ENCODE measurements around the gene CDKN2C.

Gene CDKN2C

DNA sequence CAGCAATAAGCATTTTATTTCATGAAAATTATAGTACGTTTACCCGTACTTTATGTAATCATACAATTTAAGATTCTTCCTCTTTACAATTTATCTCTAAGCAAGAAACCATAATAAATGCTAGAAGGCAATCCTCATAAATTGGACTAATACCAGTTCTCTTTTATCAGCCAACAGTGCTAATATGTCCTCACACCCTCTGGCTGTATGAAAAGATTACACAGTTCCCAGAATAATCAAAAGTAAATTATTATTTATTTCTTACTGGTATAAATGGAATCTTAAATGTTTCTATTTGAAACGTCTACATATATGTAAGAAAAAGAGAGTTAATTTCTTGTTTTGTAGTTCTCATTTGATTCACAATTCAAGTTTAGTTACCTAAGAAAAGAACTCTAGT lies 3.1 kb upstream of the CDKN2C start:
- DNase-seq = no peak

DNA sequence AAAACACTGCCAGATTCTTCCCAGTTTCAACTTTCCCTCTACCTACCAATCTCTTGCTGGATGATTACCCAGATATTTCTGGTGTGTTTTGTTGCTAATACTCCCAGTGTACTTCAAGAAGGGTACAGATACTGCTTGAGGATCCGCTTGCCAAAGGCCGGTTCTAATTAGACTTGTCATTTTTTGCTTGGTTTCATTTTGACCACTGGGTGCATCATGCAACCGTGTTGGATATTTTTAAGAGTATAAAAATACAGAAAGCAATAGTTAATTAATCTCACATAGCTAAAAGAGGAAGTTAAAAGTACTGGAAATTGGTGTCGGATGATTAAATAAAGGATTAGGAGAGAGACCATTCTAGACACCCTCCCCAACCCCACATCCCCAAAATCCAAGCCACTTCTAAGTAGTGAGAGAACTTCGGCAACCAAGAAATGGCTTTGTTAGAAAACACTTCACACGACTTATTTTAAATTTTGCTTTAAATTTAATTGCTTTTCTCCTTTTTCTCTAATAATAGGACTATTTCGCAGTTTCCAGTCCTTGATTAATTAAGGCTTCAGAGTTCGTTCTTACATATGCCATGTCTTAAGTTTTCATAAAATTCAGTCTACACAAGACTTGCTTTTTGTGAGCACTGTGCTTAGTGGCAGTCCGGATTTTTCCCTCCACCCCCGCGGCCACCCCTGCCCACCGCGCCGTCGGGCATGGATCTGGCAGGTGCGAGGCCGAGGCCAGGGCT lies 2.5 kb upstream of the CDKN2C start:
- DNase-seq = no peak

DNA sequence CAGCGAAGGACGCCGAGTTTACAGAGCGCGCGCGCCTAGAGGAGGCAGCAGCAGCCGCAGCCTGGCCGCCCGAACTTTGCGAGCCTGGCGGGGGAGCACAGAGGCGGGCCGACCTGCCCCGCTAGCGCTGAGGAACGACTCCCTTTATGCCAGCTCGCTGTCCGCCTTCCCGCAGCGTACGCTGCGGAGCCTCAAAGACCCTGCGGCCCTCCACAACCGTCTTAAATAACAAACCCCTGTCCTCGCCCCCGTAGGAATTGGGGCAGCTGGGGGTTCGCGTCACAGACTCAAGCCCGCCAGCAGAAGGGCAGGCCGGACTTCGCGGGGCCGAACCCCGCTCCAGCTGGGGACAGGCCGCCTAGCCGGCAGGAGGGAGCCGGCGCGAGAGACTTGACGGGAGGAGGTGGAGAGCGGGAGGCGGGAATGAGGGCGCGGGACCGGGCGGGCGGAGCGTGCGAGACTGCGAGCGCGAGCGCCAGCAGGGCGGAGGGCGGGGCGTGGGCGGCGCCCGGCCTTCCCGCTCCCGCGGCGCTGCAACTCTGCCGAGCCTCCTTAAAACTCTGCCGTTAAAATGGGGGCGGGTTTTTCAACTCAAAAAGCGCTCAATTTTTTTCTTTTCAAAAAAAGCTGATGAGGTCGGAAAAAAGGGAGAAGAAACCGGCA lies 1.8 kb upstream of the CDKN2C start:
- DNase-seq = peak; percentile 69

DNA sequence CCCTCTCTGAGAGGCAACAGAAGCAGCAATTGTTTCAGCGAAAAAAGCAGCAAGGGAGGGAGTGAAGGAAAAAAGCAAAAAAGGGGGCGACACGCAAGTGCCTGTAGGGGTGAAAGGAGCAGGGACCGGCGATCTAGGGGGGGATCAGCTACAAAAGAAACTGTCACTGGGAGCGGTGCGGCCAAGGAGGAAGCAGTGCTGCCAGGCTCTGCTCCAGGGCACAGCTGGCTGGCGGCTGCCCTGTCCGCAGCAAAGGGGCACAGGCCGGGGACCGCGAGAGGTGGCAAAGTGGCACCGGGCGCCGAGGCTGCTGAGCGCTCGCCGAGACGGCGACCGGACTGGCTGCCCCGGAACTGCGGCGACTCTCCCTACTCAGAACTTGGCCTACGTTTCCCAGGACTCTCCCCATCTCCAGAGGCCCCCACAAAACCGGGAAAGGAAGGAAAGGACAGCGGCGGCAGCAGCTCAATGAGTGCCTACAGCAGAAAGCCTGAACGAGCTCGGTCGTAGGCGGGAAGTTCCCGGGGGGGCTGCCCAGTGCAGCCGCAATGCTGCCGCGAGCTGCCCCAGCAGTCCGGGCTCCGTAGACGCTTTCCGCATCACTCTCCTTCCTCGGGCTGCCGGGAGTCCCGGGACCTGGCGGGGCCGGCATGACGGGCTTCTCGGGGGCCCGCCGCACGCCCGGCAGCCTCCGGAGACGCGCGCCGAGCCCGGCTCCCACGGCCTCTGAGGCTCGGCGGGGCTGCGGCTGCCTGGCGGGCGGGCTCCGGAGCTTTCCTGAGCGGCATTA lies 1.0 kb upstream of the CDKN2C start:
- peak; percentile 15 for DNase-seq

DNA sequence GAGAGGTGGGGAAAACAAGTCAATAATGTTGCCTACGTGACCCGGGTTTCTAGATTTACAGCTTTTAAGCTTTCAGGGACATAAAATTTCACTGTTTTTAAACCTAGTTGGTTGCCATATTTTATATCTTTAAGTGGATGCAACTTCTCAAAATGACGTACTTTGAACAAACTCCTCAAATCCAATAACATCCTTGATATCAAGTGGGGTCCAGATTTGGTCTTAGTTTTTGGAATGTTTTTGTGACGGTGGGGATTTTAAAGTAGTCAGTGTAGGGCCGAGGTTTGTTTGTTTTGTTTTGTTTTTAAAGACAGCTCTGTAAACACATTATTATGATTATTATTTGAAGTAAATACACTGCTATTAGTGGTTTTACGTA lies 453 bp downstream of the CDKN2C start:
- DNase-seq = no peak

DNA sequence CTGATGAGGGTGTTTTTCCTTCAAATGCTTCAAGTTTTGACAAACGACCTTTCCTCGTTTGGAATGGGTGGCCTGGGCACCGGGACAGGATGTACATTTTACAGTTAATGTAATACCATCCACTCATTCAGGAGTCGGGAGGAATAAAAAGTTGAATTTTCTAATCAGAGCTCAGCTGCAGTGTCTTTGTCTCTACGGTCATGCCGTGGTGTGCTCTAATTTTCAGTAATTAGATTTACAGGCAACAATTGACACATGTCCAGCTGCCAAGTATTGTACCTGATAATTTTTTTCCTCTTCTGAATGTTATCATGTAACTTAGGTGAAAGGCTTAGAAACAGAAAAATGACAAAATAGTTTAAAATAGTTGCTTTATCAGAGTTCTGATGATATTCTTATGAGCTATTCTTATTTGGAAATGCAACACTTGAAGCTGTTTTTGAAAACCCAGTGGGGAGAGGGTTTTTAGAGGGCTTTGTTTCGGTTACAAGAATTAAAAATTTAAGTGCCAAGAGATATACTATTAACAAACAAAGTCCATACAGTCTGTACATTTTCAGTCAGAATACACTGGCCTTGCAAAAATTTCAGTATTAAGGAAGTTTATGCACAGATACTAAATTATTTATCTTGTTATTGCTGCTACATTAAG lies 1.0 kb downstream of the CDKN2C start:
- DNase-seq = no peak

DNA sequence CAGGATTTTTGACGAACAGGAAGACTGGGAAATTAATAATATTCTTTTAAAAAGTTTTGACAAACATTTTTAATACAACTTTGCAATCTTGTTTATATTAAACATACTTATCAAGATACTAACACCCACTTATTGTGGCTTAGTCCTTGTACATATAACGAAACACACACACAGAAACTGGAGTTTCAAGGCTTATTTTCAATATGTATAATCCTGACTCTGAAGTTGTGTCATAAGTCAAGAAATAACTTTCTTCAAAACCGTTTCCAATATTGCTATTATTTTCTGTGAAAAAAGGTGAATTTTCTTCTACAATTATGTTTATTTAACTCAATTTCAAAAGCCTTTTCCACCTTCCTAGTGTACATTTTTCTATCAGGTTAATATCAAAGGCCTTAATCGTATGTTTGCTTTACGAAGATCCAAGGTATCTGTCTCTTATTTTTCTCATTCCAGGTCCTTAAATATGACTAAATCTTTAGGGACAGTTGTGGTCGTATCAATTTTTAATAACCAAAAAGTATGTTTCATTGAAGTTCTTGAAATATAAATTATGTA lies 1.8 kb downstream of the CDKN2C start:
- DNase-seq = no peak

DNA sequence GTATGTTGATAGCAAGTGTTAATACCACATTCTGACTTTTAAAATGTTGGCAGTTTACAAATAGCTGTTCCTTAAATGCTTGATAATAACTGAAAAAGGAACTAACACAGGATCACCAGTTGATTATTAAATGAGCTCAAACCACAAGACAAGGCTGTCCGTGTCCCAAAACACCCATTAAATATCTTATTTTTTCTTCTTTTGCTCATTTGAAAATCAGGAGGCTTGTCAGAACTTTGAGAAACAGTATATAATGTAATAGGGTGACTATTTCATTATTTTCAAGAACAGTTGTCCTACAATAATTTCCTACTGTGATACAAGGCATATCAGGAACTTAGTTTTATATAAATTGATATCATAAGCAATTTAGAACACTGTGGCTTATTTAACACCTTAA lies 2.7 kb downstream of the CDKN2C start:
- DNase-seq = no peak

DNA sequence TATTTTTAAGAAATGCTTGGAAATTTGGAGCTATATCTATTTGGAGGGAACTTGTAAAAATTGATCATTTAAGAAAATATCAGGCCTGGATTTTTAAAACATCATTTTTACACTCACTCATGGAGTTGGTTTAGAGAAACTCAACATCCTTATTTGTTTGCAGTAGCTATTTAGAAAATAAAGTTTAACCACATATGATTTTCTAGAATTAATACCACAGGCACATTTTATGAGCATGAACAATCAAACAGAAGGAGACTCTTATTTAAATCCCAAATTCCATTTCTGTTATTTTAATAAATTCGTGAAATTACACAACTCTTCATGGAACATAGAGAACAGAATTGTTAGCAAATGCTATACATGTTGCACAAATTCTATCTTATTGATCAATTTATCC lies 3.2 kb downstream of the CDKN2C start:
- DNase-seq = no peak

DNA sequence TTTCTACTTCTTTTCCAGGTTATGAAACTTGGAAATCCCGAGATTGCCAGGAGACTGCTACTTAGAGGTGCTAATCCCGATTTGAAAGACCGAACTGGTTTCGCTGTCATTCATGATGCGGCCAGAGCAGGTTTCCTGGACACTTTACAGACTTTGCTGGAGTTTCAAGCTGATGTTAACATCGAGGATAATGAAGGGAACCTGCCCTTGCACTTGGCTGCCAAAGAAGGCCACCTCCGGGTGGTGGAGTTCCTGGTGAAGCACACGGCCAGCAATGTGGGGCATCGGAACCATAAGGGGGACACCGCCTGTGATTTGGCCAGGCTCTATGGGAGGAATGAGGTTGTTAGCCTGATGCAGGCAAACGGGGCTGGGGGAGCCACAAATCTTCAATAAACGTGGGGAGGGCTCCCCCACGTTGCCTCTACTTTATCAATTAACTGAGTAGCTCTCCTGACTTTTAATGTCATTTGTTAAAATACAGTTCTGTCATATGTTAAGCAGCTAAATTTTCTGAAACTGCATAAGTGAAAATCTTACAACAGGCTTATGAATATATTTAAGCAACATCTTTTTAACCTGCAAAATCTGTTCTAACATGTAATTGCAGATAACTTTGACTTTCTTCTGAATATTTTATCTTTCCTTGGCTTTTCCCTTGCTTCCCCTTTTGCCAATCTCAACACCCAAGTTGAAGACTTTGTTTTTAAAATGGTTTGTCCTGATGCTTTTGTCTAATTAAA lies 4.0 kb downstream of the CDKN2C start:
- no peak for DNase-seq

DNA sequence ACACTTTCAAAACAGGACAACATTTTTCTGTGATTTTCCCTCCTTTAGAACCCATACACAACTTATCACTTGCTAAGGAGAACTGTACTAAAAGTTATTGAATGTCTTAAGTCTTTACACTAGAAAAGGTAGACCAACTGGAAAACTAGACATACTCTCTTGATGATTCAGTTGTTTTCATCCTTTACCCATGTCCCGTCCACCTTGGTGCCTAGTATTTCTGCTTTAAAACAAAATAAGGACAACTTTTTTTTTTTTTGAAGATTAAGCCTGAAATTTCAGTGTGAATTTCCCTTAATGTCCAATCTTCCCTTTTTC lies 4.5 kb downstream of the CDKN2C start:
- DNase-seq = no peak

DNA sequence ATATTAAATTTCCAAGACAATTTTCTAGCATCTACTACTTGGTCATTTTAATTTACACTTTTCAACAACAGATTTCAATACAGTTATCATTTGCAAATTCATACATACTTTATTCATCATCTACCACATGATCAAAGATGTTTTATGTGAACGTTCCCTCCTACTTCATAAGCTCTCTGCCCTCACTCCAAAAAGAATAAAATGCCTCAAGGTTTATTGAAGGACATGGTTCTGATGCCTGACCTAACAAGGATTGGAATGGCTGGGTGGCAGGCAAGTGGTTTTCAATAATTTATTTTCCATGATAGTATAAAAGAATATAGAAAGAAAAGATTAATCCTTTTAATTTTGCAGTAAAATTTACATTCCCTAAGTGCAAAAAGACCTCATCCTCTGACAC lies 5.4 kb downstream of the CDKN2C start:
- no peak for DNase-seq

DNA sequence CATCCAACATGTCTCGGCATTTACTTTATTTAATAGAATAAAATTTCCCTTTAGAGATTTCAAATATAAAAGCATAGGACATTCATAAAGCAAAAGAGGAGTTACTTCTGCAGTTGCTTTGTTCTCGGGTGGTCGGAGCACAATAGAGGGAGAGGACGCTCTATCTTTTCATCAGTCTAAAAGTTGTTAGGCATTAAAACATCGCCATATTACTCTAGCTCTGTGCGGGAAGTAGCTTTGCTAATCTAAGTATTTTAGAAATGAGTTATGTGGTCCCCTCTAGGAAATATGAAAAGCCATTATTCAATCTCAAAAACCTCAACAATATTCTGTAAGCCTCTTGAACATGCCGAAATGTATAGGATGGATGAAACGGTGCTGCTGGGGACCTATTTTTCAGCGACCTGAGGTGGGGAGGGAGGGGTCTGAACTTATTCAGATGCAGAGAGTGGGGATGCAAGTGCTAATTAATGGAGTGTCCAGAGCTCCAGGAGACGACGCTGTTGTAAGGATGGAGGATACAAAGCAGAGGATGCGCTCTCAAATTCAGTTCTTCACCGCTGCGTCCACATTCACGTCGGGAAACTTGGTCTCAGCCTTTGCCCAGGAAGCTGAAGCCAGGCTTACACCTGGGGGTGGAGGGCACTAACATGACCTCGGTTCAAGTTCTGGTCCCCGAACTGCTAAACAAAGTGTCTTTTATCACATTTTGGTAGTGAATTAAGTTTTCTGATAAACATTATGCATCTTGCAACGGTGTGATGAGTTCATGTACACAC lies 6.3 kb downstream of the CDKN2C start:
- no peak for DNase-seq

DNA sequence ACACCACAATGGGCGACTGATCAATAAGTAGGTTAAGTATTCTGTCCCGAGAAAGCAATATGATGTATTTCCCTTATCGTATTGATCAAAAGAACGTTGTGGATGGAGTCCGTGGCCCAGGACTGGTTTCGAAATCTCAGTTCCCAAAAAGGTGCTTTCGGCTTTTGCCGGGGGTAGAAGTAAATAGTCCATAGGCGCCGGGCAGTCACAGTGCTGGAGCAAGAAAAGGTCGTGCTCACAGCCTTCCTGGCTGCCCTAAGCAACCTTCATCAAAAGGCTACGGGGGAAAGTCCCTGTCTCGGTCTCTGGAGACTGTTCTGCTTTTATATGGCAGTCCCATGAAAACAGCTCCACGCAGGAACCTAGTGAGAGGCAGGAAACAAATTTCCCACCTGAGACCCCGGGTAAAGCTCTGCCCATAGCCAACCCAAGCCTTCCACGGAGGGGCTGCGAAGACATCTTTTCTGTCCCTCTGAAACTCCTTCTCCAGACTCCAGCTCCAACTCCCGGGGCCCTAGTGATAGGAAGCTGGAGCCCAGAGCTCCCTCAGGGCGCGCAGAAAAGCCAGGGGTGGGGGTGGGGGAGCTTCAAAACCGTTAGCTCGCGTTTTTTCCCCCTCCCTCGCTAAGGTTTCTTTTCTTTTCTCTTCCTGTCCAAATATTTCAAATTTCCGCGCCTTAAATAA lies 7.0 kb downstream of the CDKN2C start:
- no peak for DNase-seq

DNA sequence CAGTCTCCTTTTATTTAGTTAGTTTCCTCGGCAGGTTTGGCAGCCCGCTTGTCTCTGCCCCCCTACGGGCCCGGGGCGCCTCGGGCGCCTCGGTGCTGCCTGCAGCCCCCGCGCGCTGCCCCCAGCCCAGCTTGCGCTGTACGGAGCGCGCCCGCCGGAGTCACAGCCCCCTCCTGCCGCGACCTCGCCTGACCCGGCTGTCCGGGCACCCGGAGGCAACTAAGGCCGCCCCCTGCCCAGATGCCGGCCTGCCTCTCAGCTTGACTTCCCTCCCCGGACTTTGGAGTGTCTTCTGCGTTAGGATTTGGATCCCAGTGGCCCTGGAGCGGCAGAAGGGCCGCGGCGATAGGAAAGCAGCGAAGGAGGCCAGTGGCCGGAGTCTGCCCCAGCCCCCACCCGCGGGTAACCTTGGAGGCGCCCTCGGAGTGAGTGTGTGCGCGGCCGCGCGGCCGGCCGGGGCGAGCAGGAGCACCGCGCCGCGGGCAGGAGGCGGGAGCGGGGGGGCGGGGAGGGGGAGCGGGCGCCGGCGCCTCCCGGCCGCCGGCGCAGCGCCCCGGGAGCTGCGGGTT lies 7.6 kb downstream of the CDKN2C start:
- DNase-seq = no peak

DNA sequence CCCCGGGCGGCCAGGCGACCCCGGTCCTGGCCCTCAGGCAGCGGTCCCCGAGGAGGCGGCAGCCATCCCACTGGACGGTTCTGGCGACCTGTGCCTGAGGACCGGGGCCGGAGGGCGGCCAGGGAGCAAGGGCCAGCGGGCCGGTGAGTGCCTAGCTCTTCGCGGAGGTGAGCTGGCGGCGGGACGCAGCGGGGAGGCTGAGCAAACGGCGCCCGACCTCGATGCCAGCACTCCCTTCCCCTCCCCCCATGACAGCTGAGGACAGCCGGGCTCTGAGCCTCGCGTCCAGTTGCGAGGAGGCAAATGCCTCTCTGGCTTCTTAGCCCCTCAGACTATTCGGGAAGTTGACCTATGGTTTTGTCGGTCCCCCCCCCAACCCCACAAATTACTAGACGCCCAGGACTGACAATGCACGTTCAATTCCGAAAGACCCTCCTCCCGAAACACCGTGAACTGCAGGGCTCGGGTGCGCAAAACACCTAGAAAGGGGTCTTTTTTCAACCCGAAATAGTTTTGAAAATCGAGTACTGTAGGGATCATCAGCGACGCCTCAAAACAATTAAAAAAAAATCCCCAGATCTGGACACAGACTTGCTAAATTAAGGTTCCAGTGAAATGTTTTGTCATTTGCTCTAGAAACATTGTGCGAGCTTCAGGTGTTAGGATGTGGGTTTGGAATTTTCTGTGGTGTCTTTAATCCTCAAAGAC lies 8.3 kb downstream of the CDKN2C start:
- no peak for DNase-seq

DNA sequence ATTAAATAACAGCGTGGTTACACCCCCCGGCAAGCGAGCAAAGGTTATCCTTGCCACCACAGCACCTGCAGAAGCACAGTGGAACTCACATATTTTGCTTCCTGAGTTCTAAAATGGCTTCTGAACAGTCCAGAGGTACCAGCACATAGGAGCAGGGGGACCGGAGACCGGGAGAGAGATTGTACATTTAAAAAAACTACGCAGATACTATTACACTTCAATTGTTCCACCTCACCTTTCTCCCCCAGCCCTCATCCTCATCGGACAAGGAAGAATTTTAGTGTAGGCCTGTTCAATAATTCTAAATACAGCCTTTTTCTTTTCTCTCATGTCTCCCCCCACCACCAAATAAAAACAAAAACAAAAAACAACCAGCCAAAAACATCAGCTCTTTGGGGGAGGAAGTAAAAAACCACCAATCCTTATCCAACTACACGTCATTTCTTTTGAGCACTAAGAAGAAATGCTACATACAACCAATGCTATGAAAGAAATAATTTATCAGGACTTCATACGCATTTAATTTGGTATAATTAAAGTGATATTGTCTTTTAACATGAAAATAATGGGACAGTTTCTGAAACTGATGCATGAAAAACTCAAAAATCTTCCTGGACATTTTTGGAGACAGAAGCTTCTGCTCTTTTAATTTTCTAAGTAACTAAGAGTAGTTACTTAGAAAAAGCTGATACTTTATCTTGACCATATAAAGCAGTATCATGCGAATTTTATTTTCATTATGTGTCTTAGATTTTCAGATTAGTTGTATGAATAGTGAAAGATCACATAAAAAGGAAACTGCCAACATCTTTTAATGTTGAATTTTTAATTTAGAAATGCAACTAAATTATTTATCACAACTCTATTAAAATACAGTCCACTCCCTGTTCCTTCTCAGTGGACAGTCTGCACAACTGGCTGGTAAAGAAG lies 9.1 kb downstream of the CDKN2C start:
- no peak for DNase-seq

DNA sequence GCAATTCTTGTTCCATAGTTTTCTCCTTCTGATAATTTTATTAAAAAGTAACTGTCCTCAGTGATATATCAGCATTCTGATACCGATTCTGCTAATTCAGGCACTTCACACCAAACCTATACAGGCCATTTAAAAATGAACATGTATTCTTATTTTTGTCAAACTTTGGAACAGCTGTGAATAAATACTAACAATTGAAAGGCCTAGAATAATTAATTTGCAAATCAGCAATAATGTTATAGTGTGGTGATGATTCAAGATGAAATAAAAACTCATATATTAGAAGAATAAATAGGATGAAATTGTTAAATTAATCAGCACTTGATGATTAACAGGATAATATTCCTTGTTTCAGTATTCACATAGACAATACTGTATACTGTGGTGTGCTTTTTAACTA lies 9.9 kb downstream of the CDKN2C start:
- DNase-seq = no peak

DNA sequence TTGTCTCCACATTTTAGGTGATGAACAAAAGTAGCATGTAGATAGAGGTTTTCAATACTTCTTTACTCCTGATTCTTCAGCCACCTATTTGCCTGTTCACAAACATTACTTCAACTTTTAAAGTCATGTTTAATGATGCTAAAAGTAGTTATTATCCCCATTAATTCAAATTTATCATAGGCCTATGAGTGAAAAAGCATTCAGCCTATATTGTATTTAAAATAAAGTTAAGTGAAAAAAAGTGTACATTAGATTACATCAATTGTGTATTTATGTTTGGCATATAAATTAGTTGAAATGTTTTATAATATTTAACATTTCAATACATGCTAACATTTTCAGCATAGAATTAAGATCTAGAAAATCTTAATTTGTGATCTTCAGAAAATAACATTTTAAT lies 10.5 kb downstream of the CDKN2C start:
- DNase-seq = no peak

All from activated T-cell treated with anti-CD3 and anti-CD28 coated beads for 4 hours (primary cell).